ENCODE data around the gene THSD7B. TPM values are rescaled to one million over a fixed set of nuclear protein-coding genes. Genes with fewer than 3 reads are reported as not detected.

The THSD7B gene
- total and polyA plus RNA-seq, 2 experiments from 2014 or later, result not detected

- no peak for TF ChIP-seq CTCF (IDR thresholded peaks at IDR 0.05; ENCODE audit: low read depth, low read length)
- no peaks in the 10 kb centered on the region for H3K36me3 ChIP-seq
- H3K27ac ChIP-seq, result no peak overlapping the region
- no peaks in the 10 kb centered on the region for H3K27me3 ChIP-seq
- H3K4me1 ChIP-seq (ENCODE audit: low read depth), result no peaks in the 10 kb centered on the region
- H3K9me3 ChIP-seq (ENCODE audit: low read depth), result no peaks in the 10 kb centered on the region
- H3K4me3 ChIP-seq, result no peak overlapping the region
- no peak for DNase-seq (ENCODE audit: low read depth in 1 of 2, low spot score in 1 of 2)
Measured at GRCh38 chr2:137183206-137183898, 418.0 kb downstream of the THSD7B start.

GRCh38 chr2:137185378-137186078 lies 420.2 kb downstream of the THSD7B start:
- no peaks in the 10 kb centered on the region for H3K36me3 ChIP-seq
- no peak overlapping the region for H3K4me3 ChIP-seq
- H3K9me3 ChIP-seq (ENCODE audit: low read depth), result no peaks in the 10 kb centered on the region
- no peaks in the 10 kb centered on the region for H3K27me3 ChIP-seq
- H3K4me1 ChIP-seq (ENCODE audit: low read depth), result peaks cover under 1% of the 10 kb centered on the region
- TF ChIP-seq CTCF (IDR thresholded peaks at IDR 0.05; ENCODE audit: low read depth, low read length), result no peak
- H3K27ac ChIP-seq, result no peak overlapping the region
- DNase-seq (ENCODE audit: low read depth in 1 of 2, low spot score in 1 of 2), result no peak

- no peak for DNase-seq (ENCODE audit: low read depth in 1 of 2, low spot score in 1 of 2)
- TF ChIP-seq CTCF (IDR thresholded peaks at IDR 0.05; ENCODE audit: low read depth, low read length), result no peak
- H3K4me1 ChIP-seq (ENCODE audit: low read depth), result peaks cover 10% of the 10 kb centered on the region
Measured at GRCh38 chr2:137187216-137187615, 421.9 kb downstream of the THSD7B start.

GRCh38 chr2:137190411-137191195 lies 425.3 kb downstream of the THSD7B start:
- Histone ChIP-seq H3K27me3 (no peaks in the 10 kb centered on the region), H3K4me1 (ENCODE audit: low read depth) (peaks cover 10% of the 10 kb centered on the region), H3K9me3 (ENCODE audit: low read depth) (no peaks in the 10 kb centered on the region), H3K4me3 (no peak overlapping the region), H3K36me3 (no peaks in the 10 kb centered on the region), H3K27ac (peak overlapping the region; percentile 51)
- DNase-seq (ENCODE audit: low read depth in 1 of 2, low spot score in 1 of 2), result peak in 1 of 2 donors; percentile 64
- no peak for TF ChIP-seq CTCF (IDR thresholded peaks at IDR 0.05; ENCODE audit: low read depth, low read length)

More at GRCh38 chr2:137187216-137187615, 421.9 kb downstream of the THSD7B start:
- H3K27ac ChIP-seq, result no peak overlapping the region
- H3K4me3 ChIP-seq, result no peak overlapping the region
- H3K27me3 ChIP-seq, result no peaks in the 10 kb centered on the region
- no peaks in the 10 kb centered on the region for H3K36me3 ChIP-seq
- H3K9me3 ChIP-seq (ENCODE audit: low read depth), result no peaks in the 10 kb centered on the region

GRCh38 chr2:137192366-137193310 lies 427.3 kb downstream of the THSD7B start:
- Histone ChIP-seq H3K4me3 (no peak overlapping the region), H3K27ac (no peak overlapping the region), H3K9me3 (ENCODE audit: low read depth) (no peaks in the 10 kb centered on the region), H3K27me3 (no peaks in the 10 kb centered on the region), H3K36me3 (no peaks in the 10 kb centered on the region), H3K4me1 (ENCODE audit: low read depth) (peaks cover 10% of the 10 kb centered on the region)
- TF ChIP-seq CTCF (IDR thresholded peaks at IDR 0.05; ENCODE audit: low read depth, low read length), result no peak
- DNase-seq (ENCODE audit: low read depth in 1 of 2, low spot score in 1 of 2), result peak in 1 of 2 donors; percentile 36
